Loucy (cell line): ENCODE results near the gene NLRP10.

Experiments
- H2AFZ ChIP-seq: fragments of 200-600 bp; sonication (generic); 2 replicates; pipeline ENCODE4 v1.6.0; 2016; ENCODE audit warnings: antibody characterized with exemption, mild to moderate bottlenecking, low read length, moderate library complexity
- H3F3A ChIP-seq: fragments of 200-600 bp; 2 replicates; pipeline ENCODE4 v1.6.0; 2016; ENCODE audit warnings: antibody characterized with exemption, low read depth, mild to moderate bottlenecking
- H3K27me3 ChIP-seq: fragments of 200-600 bp; sonication (generic); 2 replicates; pipeline ENCODE4 v1.6.1; 2014; ENCODE audit warnings: low read length, mild to moderate bottlenecking; ENCODE audit not compliant: insufficient read depth, poor library complexity, severe bottlenecking
- H3K36me3 ChIP-seq: fragments of 200-600 bp; sonication (generic); 2 replicates; pipeline ENCODE4 v1.6.1; 2016; ENCODE audit warnings: low read length; ENCODE audit not compliant: insufficient read depth
- H3K4me1 ChIP-seq: fragments of 200-600 bp; sonication (generic); 2 replicates; pipeline ENCODE4 v1.5.1; 2014; ENCODE audit warnings: low read length, mild to moderate bottlenecking; ENCODE audit not compliant: insufficient read depth, poor library complexity, severe bottlenecking
- H3K4me2 ChIP-seq: fragments of 200-600 bp; sonication (generic); 2 replicates; pipeline ENCODE4 v1.6.0; 2014; ENCODE audit warnings: antibody characterized with exemption, low read length, low read depth, mild to moderate bottlenecking; ENCODE audit not compliant: poor library complexity, severe bottlenecking
- H3K4me3 ChIP-seq: fragments of 200-600 bp; sonication (generic); 2 replicates; pipeline ENCODE4 v1.5.1; 2014; ENCODE audit warnings: low read length, mild to moderate bottlenecking, mixed read lengths; ENCODE audit not compliant: poor library complexity, severe bottlenecking
- H3K79me2 ChIP-seq: fragments of 200-600 bp; sonication (generic); 2 replicates; pipeline ENCODE4 v1.6.1; 2014; ENCODE audit warnings: low read length; ENCODE audit not compliant: insufficient read depth
- H3K9ac ChIP-seq: fragments of 200-600 bp; sonication (generic); 2 replicates; pipeline ENCODE4 v1.6.0; 2014; ENCODE audit warnings: mild to moderate bottlenecking, low read depth, low read length, moderate library complexity; ENCODE audit not compliant: poor library complexity, severe bottlenecking
- H3K9me2 ChIP-seq: fragments of 200-600 bp; sonication (generic); replicated peaks from 2 replicates; pipeline ENCODE4 v1.6.1; 2016; ENCODE audit warnings: low read depth, low read length, mixed read lengths
- H3K9me3 ChIP-seq: fragments of 200-600 bp; sonication (generic); 2 replicates; pipeline ENCODE4 v1.6.1; 2014; ENCODE audit warnings: mild to moderate bottlenecking, antibody characterized with exemption, low read length, low read depth; ENCODE audit not compliant: insufficient read depth
- H4K20me1 ChIP-seq: fragments of 200-600 bp; sonication (generic); 2 replicates; pipeline ENCODE4 v1.6.0; 2014; ENCODE audit warnings: antibody characterized with exemption, low read length, mild to moderate bottlenecking; ENCODE audit not compliant: insufficient read depth, poor library complexity, severe bottlenecking
- CTCF ChIP-seq: fragments of 200-600 bp; sonication (generic); conservative IDR thresholded peaks from 2 replicates; pipeline ENCODE4 v1.5.1; 2014; ENCODE audit warnings: mild to moderate bottlenecking, antibody characterized with exemption, low read length
- EZH2phosphoT487 ChIP-seq: fragments of 200-600 bp; IDR thresholded peaks from 2 replicates; pipeline ENCODE4 v1.6.1; 2018; ENCODE audit warnings: antibody characterized with exemption, mild to moderate bottlenecking, moderate library complexity, borderline replicate concordance

The NLRP10 gene

GRCh38 chr11:7967097-7967496 is 1.9 kb upstream of the NLRP10 start:
- H3K4me1 ChIP-seq = no peaks in the 10 kb centered on the region
- H3K9me3 ChIP-seq = no peaks in the 10 kb centered on the region

GRCh38 chr11:7964873-7965272 is 374 bp downstream of the NLRP10 start:
- no peak for TF ChIP-seq CTCF
- TF ChIP-seq EZH2phosphoT487 = no peak
- H3K4me2 ChIP-seq = no peak overlapping the region
- no peak overlapping the region for H3K4me3 ChIP-seq
- H3K9ac ChIP-seq = no peak overlapping the region
- no peaks in the 10 kb centered on the region for H3K27me3 ChIP-seq
- H3K4me1 ChIP-seq = no peaks in the 10 kb centered on the region
- no peak overlapping the region for H2AFZ ChIP-seq
- no peaks in the 10 kb centered on the region for H3K36me3 ChIP-seq
- H3F3A ChIP-seq = no peaks in the 10 kb centered on the region
- H3K79me2 ChIP-seq = no peaks in the 10 kb centered on the region
- no peaks in the 10 kb centered on the region for H4K20me1 ChIP-seq
- H3K9me3 ChIP-seq = no peaks in the 10 kb centered on the region
- no peaks in the 10 kb centered on the region for H3K9me2 ChIP-seq

More at GRCh38 chr11:7967097-7967496, 1.9 kb upstream of the NLRP10 start:
- TF ChIP-seq EZH2phosphoT487 = no peak
- no peak for TF ChIP-seq CTCF
- Histone ChIP-seq H3K4me3 (no peak overlapping the region), H4K20me1 (no peaks in the 10 kb centered on the region), H2AFZ (no peak overlapping the region), H3F3A (no peaks in the 10 kb centered on the region), H3K9ac (no peak overlapping the region), H3K4me2 (no peak overlapping the region), H3K27me3 (no peaks in the 10 kb centered on the region), H3K9me2 (no peaks in the 10 kb centered on the region), H3K79me2 (no peaks in the 10 kb centered on the region), H3K36me3 (no peaks in the 10 kb centered on the region)

GRCh38 chr11:7964261-7964660 is 986 bp downstream of the NLRP10 start:
- Histone ChIP-seq H3F3A (no peaks in the 10 kb centered on the region), H3K79me2 (no peaks in the 10 kb centered on the region), H3K36me3 (no peaks in the 10 kb centered on the region), H4K20me1 (no peaks in the 10 kb centered on the region), H3K4me3 (no peak overlapping the region), H3K9ac (no peak overlapping the region), H3K9me3 (no peaks in the 10 kb centered on the region), H3K9me2 (no peaks in the 10 kb centered on the region), H3K4me2 (no peak overlapping the region), H2AFZ (no peak overlapping the region), H3K4me1 (no peaks in the 10 kb centered on the region), H3K27me3 (no peaks in the 10 kb centered on the region)
- no peak for TF ChIP-seq CTCF
- TF ChIP-seq EZH2phosphoT487 = no peak
